ENCODE data around the gene RAD21L1. TPM values are rescaled to one million over a fixed set of nuclear protein-coding genes. Genes with fewer than 3 reads are reported as not detected.

The RAD21L1 gene
- not detected for polyA plus RNA-seq (ENCODE audit: insufficient read length)
- long read RNA-seq, donor 1: 0 reads
- long read RNA-seq, donor 2: 0 reads
- long read RNA-seq, donor 3: 0 reads
- long read RNA-seq, donor 4: 0 reads
- long read RNA-seq, donor 5: 0 reads
- long read RNA-seq, donor 6: 0 reads
- long read RNA-seq, donor 7: 0 reads
- long read RNA-seq, donor 8: 0 reads

DNA sequence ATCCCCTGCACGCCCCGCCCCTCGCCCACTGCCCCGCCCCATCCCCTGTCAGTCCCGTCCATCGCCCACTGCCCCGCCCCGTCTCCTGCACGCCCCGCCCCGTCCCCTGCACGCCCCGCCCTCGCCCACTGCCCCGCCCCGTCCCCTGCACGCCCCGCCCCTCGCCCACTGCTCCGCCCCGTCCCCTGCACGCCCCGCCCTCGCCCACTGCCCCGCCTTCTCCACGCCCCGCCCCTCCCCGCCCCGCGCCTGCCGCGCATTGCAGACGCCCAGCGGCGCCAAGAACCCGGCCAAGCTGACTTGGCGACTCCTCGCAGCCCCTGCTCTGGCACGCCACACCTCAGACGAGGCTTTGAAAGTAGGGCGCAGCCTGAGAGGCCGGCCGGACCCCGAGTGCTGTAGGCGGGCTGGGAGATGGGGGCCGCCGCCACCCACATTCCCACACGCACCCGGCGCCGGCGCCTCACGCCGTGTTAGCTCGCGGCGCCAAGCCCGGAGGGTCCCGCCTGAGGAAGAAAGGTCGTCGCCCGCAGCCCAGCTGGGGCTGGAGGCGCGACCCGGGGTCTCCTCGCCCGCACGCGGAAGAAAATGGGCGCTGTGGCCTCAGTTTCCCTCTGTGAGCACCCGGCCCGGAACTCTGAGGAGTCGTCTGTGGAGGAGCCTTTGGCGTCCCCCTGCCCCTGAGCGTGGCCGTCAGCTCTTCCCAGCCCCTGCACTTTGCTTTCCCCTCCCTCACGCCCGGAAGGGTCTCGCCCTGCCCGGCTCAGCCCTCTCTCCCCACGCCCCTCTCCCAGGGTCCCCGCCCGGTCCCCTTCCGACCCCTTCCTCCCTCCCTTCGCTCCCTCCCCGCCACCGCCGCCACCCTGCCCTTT is at the start of gene RAD21L1:
RAD21L1 (plus strand) TSS at position 262 of the 872 bp plus-strand sequence. CDS start 2,410 bp downstream, outside the sequence.
- DNase-seq: peak; percentile 31

- no peak for DNase-seq
These were observed 48.2 kb upstream of the RAD21L1 start for GRCh38 chr20:1177680-1178079.

- no peak for DNase-seq
These were observed 47.7 kb upstream of the RAD21L1 start for GRCh38 chr20:1178103-1178502.

DNA sequence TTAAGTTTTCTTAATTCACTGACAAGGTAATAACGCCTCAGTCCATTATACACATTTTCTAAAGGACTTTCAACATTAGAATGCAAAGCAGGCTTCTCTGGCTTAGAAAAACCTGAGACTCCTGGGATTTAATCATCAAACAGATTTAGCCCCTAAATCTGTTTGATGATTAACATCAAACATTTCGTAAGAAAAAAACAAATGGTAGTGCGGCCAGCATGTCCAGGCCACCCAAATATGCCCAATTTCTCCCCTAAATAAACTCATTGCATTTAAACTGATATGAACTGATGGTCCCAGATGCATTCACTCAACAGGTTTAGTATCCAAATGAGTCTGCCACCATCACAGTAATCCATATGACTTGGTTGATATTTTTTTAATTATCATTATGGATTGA is 47.2 kb upstream of the RAD21L1 start:
- no peak for DNase-seq

GRCh38 chr20:1180949-1181348 is 44.9 kb upstream of the RAD21L1 start:
- DNase-seq: no peak

- DNase-seq: no peak
These were observed 43.7 kb upstream of the RAD21L1 start for GRCh38 chr20:1182106-1182505.

GRCh38 chr20:1183153-1183552 is 42.7 kb upstream of the RAD21L1 start:
- DNase-seq: no peak

DNA sequence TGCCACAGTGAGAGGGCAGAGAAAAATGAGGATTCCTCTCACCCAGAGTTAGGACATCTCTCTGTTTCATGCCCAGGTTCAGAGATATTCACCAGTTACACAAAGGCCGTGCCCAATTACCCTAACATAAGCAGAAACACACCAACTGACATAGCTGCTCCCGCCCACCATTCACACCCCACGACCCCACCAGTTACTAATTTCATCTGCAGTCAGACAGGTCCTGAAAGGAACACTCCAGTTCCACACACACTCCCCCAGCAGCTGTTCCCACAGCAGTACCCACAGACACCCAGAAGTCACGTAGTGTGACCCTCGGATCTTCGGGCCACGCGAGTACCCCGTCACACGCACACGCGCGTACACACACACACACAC is 41.6 kb upstream of the RAD21L1 start:
- no peak for DNase-seq

DNA sequence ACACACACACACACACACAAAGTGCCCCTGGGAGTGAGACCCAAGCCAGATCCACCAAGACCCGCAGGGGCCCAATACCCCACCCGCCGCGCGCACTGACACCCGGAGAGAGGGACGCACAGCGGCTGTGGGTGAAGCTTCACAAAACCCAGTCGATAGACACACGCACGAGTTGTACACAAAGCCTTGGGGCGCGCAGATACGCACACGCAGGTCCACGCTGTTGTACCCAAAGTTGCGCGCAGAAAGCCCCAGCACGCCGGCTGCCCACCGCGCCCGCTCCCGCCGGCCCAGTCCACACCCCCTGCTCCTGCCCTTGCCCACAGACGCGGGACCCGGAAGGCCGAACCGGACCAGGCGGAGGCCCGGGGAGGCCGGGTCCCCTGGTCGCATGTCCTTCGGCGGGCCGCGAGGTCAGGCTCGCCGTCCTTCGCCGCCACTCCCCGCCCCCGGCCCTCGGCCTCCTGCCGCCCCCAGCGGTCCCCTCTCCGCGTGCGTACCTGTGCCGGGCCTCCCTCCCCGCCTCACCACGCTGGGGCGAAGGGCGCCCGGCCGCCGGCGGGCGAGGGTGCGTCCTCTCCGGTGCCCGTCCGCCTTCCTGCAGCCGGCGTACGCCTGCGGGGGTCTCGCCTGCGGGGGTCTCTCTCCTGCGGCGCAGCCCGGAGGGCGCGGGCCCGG is 41.1 kb upstream of the RAD21L1 start, which contains the start of gene TMEM74B:
TMEM74B (minus strand) TSS at position 344 of the 678 bp plus-strand sequence. CDS start 1,180 bp downstream, outside the sequence.
- no peak for DNase-seq

DNA sequence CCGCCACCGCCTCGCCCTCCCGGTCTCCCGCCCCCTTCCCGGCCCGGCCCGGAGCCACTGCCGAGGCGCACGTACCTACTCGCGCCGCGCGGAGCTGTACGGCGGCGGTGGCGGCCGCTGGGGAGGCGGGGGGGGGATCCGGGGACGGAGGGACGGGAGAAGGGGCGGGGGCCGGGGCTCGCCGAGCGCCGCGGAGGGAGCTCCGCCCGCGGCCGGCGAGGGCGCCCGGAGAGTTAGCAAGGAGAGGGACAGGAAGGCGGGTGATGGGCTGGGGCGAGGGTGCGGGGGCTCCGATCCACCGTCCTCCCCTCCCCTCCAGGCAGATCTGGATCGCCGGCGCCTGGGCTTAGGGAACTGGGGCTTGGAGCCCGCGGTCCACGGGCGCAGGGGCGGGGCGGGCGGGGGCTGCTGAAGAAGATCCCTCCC is 40.5 kb upstream of the RAD21L1 start:
- no peak for DNase-seq

DNA sequence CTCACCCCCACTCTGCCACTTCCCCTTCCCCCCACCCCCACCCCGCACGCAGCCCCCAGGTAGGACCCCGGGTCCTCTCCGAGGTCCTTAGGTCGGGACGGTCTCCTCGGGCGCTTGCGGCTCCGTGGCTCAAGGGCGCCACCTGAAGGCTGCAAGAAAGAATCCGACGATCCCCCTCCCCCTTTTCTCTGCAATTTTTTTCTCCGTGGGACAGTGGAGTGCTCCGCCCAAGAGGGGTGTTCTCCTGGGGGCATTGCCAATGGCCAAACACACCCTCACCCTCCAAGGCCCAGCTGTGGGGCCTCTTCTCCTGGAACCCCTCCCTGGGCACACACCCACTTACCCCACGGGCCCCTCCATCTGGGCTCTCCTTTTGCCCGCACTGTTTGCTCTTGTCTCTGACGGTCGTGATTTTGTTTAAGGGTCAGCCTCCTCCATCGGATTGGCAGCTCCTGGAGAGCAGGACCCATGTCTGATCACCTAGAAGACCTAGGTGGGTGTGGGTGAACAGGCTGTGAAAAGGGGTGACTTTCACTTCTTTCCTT is 40.0 kb upstream of the RAD21L1 start:
- DNase-seq: peak; percentile 37

DNA sequence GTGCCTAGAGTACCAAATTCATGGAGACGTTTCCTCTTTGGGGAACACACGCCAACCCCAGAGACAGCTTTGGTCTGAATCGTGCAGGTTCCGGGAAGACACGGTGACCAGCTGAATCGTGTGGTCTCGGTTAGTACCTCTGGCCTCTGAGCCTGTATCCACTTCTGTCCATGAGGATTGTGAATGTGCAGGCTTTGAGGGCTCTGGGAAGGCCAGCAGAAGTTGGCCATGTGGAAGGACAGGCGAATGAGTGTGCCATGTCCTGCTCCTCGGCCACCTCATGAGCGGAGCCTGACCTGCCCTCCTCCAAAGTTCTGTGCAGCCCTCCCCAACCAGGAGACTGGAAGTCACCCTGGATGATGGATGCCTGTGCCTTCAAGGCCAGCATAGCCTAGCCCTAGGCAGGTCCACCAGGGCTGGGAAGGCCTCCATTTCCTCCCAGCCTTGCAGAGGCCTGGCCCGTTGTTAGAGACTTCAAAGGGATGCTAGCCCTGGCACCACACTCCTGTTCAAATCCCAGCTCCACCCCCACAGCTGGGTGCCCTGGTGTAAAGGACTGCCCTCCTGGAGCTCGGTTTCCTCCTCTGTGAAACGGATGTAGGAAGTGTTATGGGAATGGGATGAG is 39.4 kb upstream of the RAD21L1 start:
- DNase-seq: no peak

DNA sequence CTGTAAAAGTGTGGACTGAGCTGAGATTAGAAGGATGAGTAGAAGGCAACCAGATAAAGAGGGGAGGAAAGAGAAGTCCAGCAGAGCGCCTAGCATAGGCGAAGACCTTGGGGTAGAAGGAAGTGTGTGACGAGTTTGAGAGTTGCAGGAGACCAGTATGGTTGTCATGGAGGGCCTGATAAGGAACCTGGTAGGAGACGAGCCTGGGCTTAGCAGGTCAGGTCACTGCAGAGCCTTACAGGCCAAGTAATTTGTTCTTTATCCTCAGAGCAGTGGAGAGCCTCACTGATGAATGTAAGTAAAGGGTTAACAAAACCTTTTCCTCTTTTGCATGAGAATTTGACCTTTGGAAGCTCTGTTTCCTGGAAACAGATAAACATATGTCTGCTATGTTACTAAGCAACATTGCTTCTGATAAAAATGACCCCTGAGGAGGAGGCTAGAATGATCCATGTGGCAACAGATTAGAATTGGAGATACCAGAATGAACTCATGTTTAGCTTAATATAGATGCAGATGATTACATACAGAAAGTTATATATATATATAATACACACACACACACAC is 38.2 kb upstream of the RAD21L1 start:
- DNase-seq: no peak

GRCh38 chr20:1188347-1188746 is 37.5 kb upstream of the RAD21L1 start:
- DNase-seq: no peak

DNA sequence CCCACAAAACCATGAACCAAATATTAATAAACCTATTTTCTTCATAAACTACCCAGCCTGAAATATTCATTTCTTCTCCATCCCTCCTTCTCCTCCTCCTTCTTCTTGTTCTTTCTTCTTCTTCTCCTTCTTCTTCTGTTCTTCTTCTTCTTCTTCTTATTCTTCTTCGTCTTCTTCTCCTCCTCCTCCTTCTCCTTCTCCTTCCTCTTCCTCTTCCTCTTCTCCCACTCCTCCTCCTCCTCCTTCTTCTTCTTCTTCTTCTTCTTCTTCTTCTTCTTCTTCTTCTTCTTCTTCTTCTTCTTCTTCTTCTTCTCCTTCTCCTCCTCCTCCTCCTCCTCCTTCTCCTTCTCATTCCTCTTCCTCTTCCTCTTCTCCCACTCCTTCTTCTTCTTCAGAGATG is 36.0 kb upstream of the RAD21L1 start:
- no peak for DNase-seq

DNA sequence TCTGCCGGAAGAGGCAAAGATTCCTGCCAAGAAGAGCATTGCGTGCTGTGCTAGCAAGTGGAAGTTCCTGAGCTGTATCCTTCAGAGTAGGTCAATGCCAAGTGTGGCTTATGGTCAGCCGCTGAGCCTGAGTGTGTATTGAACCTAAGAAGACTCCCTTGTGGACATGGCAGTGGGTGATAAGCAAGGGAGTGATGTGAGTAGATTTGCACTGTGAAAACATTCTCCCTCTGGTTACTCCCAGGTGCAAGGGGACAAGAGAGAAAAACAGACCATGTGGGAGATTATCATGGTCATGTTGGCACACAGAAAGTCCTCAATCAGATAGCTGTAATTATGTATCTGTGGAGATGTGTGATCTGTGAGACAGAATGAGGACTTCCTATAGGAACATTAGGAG is 35.0 kb upstream of the RAD21L1 start:
- DNase-seq: no peak

- DNase-seq: no peak
These were observed 34.5 kb upstream of the RAD21L1 start for GRCh38 chr20:1191299-1191698.

DNA sequence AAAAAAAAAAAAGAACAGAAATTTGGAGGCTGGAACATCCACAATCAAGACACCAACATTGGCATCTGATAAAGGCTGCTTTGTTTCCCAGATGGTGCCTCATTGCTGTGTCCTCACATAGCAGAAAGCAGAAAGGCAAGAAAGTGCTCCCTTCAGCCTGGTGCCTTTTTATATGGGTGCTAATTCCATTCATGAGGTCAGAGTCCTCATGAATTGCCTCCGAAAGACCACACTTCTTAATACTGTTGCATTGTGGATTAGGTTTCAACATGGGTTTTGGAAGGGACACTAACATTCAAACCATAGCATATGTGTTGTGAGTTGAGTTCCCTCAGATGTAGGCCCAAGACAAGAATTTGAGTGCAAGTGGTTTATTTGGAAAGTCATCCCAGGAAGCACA is 30.6 kb upstream of the RAD21L1 start:
- no peak for DNase-seq

DNA sequence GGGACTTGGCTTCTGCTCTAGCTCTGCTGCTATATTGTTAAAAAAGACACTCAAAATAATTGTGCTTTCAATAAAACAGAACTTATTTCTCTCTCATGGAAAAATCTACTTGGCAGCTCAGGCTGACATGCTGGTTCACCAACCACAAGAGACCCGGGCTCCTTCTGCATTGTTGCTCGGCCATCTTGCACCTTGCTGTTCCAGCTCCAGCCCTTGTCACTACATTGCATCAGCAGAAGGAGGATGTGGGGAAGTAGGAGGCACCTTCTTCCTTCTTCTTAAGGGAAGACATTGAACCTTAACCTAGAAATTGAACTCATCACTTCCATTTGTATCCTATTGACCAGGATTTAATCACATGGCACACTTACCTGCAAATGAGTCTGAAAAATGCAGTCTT is 29.2 kb upstream of the RAD21L1 start:
- no peak for DNase-seq

DNA sequence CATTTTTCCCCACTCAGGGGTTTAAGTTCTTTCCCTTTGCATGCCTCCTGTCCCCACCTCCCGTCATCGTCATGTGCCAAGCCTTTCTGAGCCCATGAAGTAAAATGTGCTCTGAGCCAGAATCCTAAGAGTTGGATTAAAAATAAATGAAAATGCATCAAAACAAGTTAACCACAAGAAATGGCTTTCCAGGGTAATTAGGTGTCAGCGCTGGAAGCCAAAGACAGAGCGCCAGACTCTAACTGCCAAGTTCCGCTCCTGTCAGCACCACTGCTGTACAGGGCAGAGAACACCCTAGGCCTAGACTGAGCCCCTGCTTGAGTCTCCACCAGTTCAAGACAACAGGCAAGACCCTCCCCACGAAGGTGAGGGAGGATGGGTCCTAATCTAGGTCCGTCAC is 28.0 kb upstream of the RAD21L1 start:
- DNase-seq: no peak

- DNase-seq: no peak
These were observed 27.1 kb upstream of the RAD21L1 start for GRCh38 chr20:1198751-1199150.
